IPS-NIHi7 (cell line): Measurements from ENCODE around the gene CFAP20DC.
A peak's percentile ranks its signal among the peaks of the same experiment; 100 is the strongest.

Experiments used
- DNase-seq: peaks from one replicate; pipeline ENCODE4 v3.0.0; 2012; ENCODE audit warnings: mixed read lengths; ENCODE audit errors: extremely low spot score

The CFAP20DC gene

GRCh38 chr3:58801541-58801940 is 248.3 kb downstream of the CFAP20DC start:
- DNase-seq = no peak

- DNase-seq = no peak
These were observed 248.9 kb downstream of the CFAP20DC start for GRCh38 chr3:58800940-58801339.

GRCh38 chr3:58800032-58800431 is 249.8 kb downstream of the CFAP20DC start:
- no peak for DNase-seq

GRCh38 chr3:58799271-58799670 is 250.6 kb downstream of the CFAP20DC start:
- DNase-seq = no peak

- DNase-seq = no peak
These were observed 251.5 kb downstream of the CFAP20DC start for GRCh38 chr3:58798312-58798711.

GRCh38 chr3:58794750-58795149 is 255.1 kb downstream of the CFAP20DC start:
- no peak for DNase-seq

- DNase-seq = no peak
These were observed 255.9 kb downstream of the CFAP20DC start for GRCh38 chr3:58793938-58794337.

- no peak for DNase-seq
These were observed 256.8 kb downstream of the CFAP20DC start for GRCh38 chr3:58792921-58793451.

- no peak for DNase-seq
These were observed 260.4 kb downstream of the CFAP20DC start for GRCh38 chr3:58789385-58789784.

- no peak for DNase-seq
These were observed 264.9 kb downstream of the CFAP20DC start for GRCh38 chr3:58784888-58785287.

GRCh38 chr3:58784425-58784824 is 265.4 kb downstream of the CFAP20DC start:
- DNase-seq = no peak

- no peak for DNase-seq
These were observed 266.0 kb downstream of the CFAP20DC start for GRCh38 chr3:58783845-58784244.

- no peak for DNase-seq
These were observed 269.9 kb downstream of the CFAP20DC start for GRCh38 chr3:58779934-58780333.

- DNase-seq = peak; percentile 31
These were observed 273.6 kb downstream of the CFAP20DC start for GRCh38 chr3:58776231-58776630.

- no peak for DNase-seq
These were observed 277.4 kb downstream of the CFAP20DC start for GRCh38 chr3:58772462-58772861.

GRCh38 chr3:58769065-58769464 is 280.8 kb downstream of the CFAP20DC start:
- DNase-seq = no peak

GRCh38 chr3:58766587-58767282 is 283.1 kb downstream of the CFAP20DC start:
- no peak for DNase-seq

- DNase-seq = no peak
These were observed 294.7 kb downstream of the CFAP20DC start for GRCh38 chr3:58755150-58755549.

GRCh38 chr3:58754074-58754473 is 295.8 kb downstream of the CFAP20DC start:
- no peak for DNase-seq

GRCh38 chr3:58751882-58752567 is 297.8 kb downstream of the CFAP20DC start:
- DNase-seq = no peak

- no peak for DNase-seq
These were observed 298.6 kb downstream of the CFAP20DC start for GRCh38 chr3:58751235-58751634.

GRCh38 chr3:58749948-58750347 is 299.9 kb downstream of the CFAP20DC start:
- DNase-seq = no peak

- DNase-seq = no peak
These were observed 301.8 kb downstream of the CFAP20DC start for GRCh38 chr3:58748024-58748423.
